Stomach (tissue), 9 donors: ENCODE results near the gene TCEANC2. TPM values are rescaled to one million over a fixed set of nuclear protein-coding genes. Genes with fewer than 3 reads are reported as not detected.

ENCODE experiments used
- DNase-seq, 2 donors: peaks; one replicate each; pipeline versions ENCODE4 v3.0.0 to v3.0.0-alpha.2; 2013 to 2019
- H3K27ac ChIP-seq, 5 donors: fragments of 200-600 bp in 4 of 5; sonication (generic) in 4 of 5; one replicate each; pipeline ENCODE4 v1.5.1; 2013 to 2019; ENCODE audit warnings: mild to moderate bottlenecking in 1 of 5, moderate library complexity in 1 of 5
- H3K27me3 ChIP-seq, 3 donors: fragments of 200-600 bp; sonication (generic); one replicate each; pipeline ENCODE4 v1.5.1; 2017 to 2019; ENCODE audit warnings: mixed run types in 1 of 3
- H3K36me3 ChIP-seq, 4 donors: fragments of 200-600 bp; sonication (generic); 1 replicate in 3 of 4; 2 replicates in 1 of 4; pipeline ENCODE4 v1.5.1; 2016 to 2019
- H3K4me1 ChIP-seq, 4 donors: fragments of 200-600 bp; sonication (generic); one replicate each; pipeline ENCODE4 v1.5.1; 2016 to 2019
- H3K4me3 ChIP-seq, 4 donors: fragments of 200-600 bp; sonication (generic) in 3 of 4; one replicate each; pipeline ENCODE4 v1.5.1; 2016 to 2019; ENCODE audit warnings: mild to moderate bottlenecking in 1 of 4
- H3K9me3 ChIP-seq, 4 donors: fragments of 200-600 bp; sonication (generic); one replicate each; pipeline ENCODE4 v1.5.1; 2016 to 2019
- EP300 ChIP-seq: sonication (generic); formaldehyde crosslinking; IDR thresholded peaks from one replicate; pipeline ENCODE4 v1.6.1; 2017; ENCODE audit warnings: antibody characterized with exemption
- POLR2A ChIP-seq, 4 donors: fragments of 450-650 bp; IDR thresholded peaks; one replicate each; pipeline ENCODE4 v1.6.1; 2016; ENCODE audit warnings: antibody characterized with exemption in 4 of 4, control low read depth in 2 of 4, mild to moderate bottlenecking in 1 of 4, moderate library complexity in 1 of 4
- POLR2AphosphoS5 ChIP-seq, 3 donors: sonication (generic); formaldehyde crosslinking; IDR thresholded peaks; one replicate each; pipeline ENCODE4 v1.6.1; 2016; ENCODE audit warnings: antibody characterized with exemption in 3 of 3
- WGBS, 5 donors: extraction: QIAGEN DNeasy Blood & Tissue Kit in 3 of 5; methylation state at CpG; one replicate each; pipeline versions ENCODE4 v1.1.5 to v1.1.7; 2013 to 2018; 5-methylcytosine and 5-hydroxymethylcytosine counted together
- intact Hi-C: fragments of 100-400 bp; cut with DNase I; formaldehyde crosslinking; loops from one replicate; pipeline ENCODE4 v1.15.1; 2023; ENCODE audit warnings: low total_unique reads
- polyA plus RNA-seq, 3 donors: library from polyadenylated mRNA; stranded (reverse); fragments of 200-250 nt; gene quantifications; one replicate each; pipeline ENCODE4 v1.2.3, GENCODE V29; 2013
- total RNA-seq, 5 donors: library from RNA; depleted of rRNA; stranded (reverse); fragments of >200 nt; gene quantifications; one replicate each; pipeline versions ENCODE4 v1.1.0 to v1.2.3, GENCODE V29; 2014 to 2016
- TF ChIP-seq, protein P1 (sequence below), 7 experiments: fragments of 450-650 bp in 4 of 7; fragments of 200-600 bp in 3 of 7; sonication (generic) in 3 of 7; IDR thresholded peaks; one replicate each; pipeline ENCODE4 v1.5.1; 2016 to 2019; ENCODE audit warnings: antibody characterized with exemption in 7 of 7, control low read depth in 2 of 7, mild to moderate bottlenecking in 1 of 7
- donor health status: healthy with polysubstance abuse.
- donor health status: Bipolar disorder and iron deficiency.
- donor health status: healthy.

The TCEANC2 gene
- total and polyA plus RNA-seq, 8 donors, result 1.8 to 8.8 (median 2.4) TPM

DNA sequence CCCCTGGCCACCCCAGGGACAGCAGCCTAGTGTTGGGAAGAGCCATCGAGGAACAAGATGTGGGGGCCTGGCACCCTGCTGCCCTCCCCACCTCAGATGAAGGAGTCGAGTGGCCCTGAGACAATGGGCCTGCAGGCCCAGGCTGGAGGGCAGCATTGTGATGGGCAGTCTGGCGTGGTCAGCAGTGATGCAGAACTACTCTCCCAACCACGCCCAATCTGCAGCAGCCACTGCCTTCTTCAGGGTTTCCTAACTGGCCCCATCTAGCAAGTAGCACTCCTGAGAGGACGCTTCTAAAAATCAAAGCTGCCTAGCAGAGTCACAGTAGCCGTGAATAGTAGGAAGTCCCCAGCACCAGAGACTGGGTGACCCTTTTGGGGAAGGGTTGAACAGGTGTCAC lies 80.9 kb downstream of the TCEANC2 start:
- Histone ChIP-seq H3K27ac (no peak overlapping the region), H3K9me3 (no peaks in the 10 kb centered on the region), H3K36me3 (no peaks in the 10 kb centered on the region), H3K4me1 (no peaks in the 10 kb centered on the region), H3K4me3 (no peak overlapping the region), H3K27me3 (no peaks in the 10 kb centered on the region)
- intact Hi-C loops, result no loop called here
- TF ChIP-seq EP300 (no peak), POLR2A (IDR thresholded peaks at IDR 0.05) (no peak), POLR2AphosphoS5 (IDR thresholded peaks at IDR 0.05) (no peak)
- TF ChIP-seq, protein P1, sequence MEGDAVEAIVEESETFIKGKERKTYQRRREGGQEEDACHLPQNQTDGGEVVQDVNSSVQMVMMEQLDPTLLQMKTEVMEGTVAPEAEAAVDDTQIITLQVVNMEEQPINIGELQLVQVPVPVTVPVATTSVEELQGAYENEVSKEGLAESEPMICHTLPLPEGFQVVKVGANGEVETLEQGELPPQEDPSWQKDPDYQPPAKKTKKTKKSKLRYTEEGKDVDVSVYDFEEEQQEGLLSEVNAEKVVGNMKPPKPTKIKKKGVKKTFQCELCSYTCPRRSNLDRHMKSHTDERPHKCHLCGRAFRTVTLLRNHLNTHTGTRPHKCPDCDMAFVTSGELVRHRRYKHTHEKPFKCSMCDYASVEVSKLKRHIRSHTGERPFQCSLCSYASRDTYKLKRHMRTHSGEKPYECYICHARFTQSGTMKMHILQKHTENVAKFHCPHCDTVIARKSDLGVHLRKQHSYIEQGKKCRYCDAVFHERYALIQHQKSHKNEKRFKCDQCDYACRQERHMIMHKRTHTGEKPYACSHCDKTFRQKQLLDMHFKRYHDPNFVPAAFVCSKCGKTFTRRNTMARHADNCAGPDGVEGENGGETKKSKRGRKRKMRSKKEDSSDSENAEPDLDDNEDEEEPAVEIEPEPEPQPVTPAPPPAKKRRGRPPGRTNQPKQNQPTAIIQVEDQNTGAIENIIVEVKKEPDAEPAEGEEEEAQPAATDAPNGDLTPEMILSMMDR (IDR thresholded peaks at IDR 0.05), result no peak
- WGBS, 5 donors, result 83 to 87% (median 86%) methylated on average over 3 to 6 of the region's 6 CpGs
- DNase-seq, result no peak

DNA sequence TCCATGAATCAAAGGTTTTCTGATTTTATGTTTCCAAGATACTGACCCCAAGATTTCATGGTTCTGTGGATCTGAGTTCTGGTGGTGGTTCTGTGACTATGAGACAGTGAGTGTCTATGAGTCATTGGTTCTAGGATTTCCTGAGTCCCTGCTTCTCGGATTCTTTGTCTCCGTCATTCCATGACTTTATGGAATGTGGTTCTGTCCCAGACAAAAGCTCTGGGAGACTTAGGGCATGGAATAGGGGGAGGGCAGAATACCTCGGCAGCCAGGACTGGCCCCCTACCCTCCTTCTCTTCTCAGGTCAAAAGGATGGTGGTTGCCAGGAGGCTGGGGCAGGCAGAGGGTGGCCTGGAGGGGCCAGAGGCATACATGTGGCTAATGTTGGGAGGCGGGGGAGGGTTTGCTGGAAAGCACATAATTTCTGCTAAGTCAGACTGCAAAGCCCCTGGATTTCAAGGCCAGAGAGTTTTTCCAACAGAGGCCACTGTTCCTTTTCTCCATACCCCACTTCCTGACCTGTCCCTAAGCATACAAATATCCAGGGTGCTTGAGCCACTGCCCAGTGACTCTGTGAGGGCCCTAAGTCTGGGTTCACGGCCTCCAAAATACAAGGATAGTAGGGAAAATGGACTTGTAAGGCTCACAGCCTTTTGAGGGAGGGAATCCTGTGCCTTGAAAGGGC lies 82.2 kb downstream of the TCEANC2 start:
- Histone ChIP-seq H3K4me1 (no peaks in the 10 kb centered on the region), H3K27ac (no peak overlapping the region), H3K9me3 (no peaks in the 10 kb centered on the region), H3K36me3 (no peaks in the 10 kb centered on the region), H3K27me3 (no peaks in the 10 kb centered on the region), H3K4me3 (no peak overlapping the region)
- intact Hi-C loops, result no loop called here
- WGBS, 5 donors, result 67 to 82% (median 69%) methylated on average over 5 of the region's 5 CpGs
- no peak for TF ChIP-seq POLR2AphosphoS5 (IDR thresholded peaks at IDR 0.05)
- no peak for TF ChIP-seq EP300
- TF ChIP-seq, protein P1 (IDR thresholded peaks at IDR 0.05), result no peak
- TF ChIP-seq POLR2A (IDR thresholded peaks at IDR 0.05), result no peak
- no peak for DNase-seq

DNA sequence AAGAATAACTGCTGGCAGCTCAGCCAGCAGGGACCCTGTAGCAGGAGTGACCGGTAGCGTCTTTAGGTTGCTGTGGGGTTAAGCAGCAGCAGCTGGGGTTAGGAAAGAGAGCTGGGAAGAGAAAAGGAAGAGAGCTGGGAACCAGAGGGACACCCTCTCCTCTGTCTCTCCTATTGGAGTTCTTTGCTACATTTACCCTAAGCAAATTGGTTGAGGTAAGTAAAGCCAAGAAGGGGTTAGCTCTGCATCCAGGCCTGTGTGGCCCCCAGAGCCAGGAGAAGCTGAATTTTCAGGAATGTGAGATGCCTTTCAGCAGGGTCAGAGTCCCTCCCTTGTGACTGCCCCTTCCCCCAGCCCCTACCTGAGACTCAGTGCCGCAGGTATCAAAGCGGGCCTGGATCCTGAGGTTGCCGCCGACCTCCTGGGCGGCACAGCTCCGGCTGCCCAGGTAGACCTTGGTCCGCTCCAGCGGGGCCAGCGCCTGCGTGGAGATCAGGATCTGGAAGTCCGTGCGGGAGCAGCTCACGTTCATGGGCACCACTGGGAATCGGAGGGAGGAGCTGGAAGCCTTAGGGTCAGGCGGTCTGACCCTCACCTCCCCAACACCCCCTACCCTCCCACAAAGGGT lies 83.0 kb downstream of the TCEANC2 start:
- intact Hi-C loops, result no loop called here
- WGBS, 5 donors, result 92 to 98% (median 96%) methylated on average over 17 of the region's 17 CpGs
- TF ChIP-seq EP300, result no peak
- no peak for TF ChIP-seq POLR2AphosphoS5 (IDR thresholded peaks at IDR 0.05)
- TF ChIP-seq, protein P1 (IDR thresholded peaks at IDR 0.05), result no peak
- TF ChIP-seq POLR2A (IDR thresholded peaks at IDR 0.05), result no peak

DNA sequence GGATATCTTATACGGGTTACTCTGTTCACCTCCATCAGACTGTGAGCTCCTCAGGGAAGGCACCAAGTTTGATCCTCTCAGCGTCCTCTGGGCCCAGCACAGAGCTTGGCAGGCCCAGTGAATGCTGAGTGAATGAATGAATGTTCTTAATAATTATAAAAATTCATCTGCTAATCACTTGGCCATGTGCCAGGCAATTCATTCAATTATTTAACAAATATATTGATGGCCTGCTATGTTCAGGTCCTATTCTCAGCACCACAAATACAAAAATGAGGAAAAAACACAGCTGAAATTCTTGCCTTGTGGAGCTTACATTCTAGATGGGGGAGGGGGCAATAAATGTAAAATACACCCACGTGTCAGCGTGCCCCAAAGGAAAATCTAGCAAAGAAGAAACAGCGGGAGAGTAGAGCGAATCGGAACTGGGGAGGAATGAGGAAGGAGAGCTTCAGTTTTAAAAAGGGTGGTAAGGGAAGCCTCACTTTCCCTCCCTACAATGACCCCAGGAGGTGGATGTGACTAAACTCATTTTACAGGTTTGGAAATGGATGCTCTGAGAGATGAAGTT lies 83.6 kb downstream of the TCEANC2 start:
- H3K27me3 ChIP-seq, result no peaks in the 10 kb centered on the region
- no peak for DNase-seq
- H3K4me1 ChIP-seq, result no peaks in the 10 kb centered on the region
- 74 to 90% (median 83%) methylated on average over 7 of the region's 7 CpGs for WGBS, 5 donors
- H3K27ac ChIP-seq, result no peak overlapping the region
- H3K36me3 ChIP-seq, result no peaks in the 10 kb centered on the region
- intact Hi-C loops, result no loop called here
- no peak overlapping the region for H3K4me3 ChIP-seq
- TF ChIP-seq POLR2AphosphoS5 (IDR thresholded peaks at IDR 0.05) (no peak), POLR2A (IDR thresholded peaks at IDR 0.05) (no peak), EP300 (no peak)
- TF ChIP-seq, protein P1 (IDR thresholded peaks at IDR 0.05), result no peak
- no peaks in the 10 kb centered on the region for H3K9me3 ChIP-seq

More for the DNA sequence above, 83.0 kb downstream of the TCEANC2 start:
- H3K4me3 ChIP-seq, result no peak overlapping the region
- DNase-seq, result no peak
- H3K9me3 ChIP-seq, result no peaks in the 10 kb centered on the region
- H3K36me3 ChIP-seq, result no peaks in the 10 kb centered on the region
- no peaks in the 10 kb centered on the region for H3K4me1 ChIP-seq
- H3K27ac ChIP-seq, result no peak overlapping the region
- no peaks in the 10 kb centered on the region for H3K27me3 ChIP-seq
